HL-60/S4 treated with retinoic acid at 250 ng/mL for 4 days and 3 days (cell line): ENCODE measurements around the gene CYP46A1.
"Not testable (repeated sequence)": the region's sequence is repeated elsewhere in the genome, so short reads cannot be mapped to it uniquely, and the experiment has no call there.

Source experiments
- in situ Hi-C: fragments of 300-500 bp; cut with MboI; formaldehyde crosslinking; loops from 2 replicates; pipeline ENCODE4 v1.7.0; 2022; ENCODE audit warnings: low sequenced_read_pairs

CYP46A1 gene

GRCh38 chr14:99754141-99755067 lies 70.3 kb downstream of the CYP46A1 start:
- in situ Hi-C loops = no loop called here

- in situ Hi-C loops = no loop called here
Measured at GRCh38 chr14:99755068-99755405, 70.9 kb downstream of the CYP46A1 start.

- in situ Hi-C loops = no loop called here
Measured at GRCh38 chr14:99755629-99756603, 71.8 kb downstream of the CYP46A1 start.

- in situ Hi-C loops = no loop called here
Measured at GRCh38 chr14:99756796-99757195, 72.7 kb downstream of the CYP46A1 start.

GRCh38 chr14:99757331-99758070 lies 73.4 kb downstream of the CYP46A1 start:
- in situ Hi-C loops = no loop called here

GRCh38 chr14:99758121-99758821 lies 74.2 kb downstream of the CYP46A1 start:
- in situ Hi-C loops = no loop called here

- in situ Hi-C loops = no loop called here
Measured at GRCh38 chr14:99758872-99759545, 74.9 kb downstream of the CYP46A1 start.

- in situ Hi-C loops = no loop called here
Measured at GRCh38 chr14:99759546-99759925, 75.4 kb downstream of the CYP46A1 start.

- in situ Hi-C loops = no loop called here
Measured at GRCh38 chr14:99760817-99761216, 76.7 kb downstream of the CYP46A1 start.

- in situ Hi-C loops = not testable (repeated sequence)
Measured at GRCh38 chr14:99762911-99763310, 78.8 kb downstream of the CYP46A1 start.

GRCh38 chr14:99763527-99764221 lies 79.6 kb downstream of the CYP46A1 start:
- in situ Hi-C loops = no loop called here

GRCh38 chr14:99764222-99764706 lies 80.2 kb downstream of the CYP46A1 start:
- in situ Hi-C loops = no loop called here

GRCh38 chr14:99768381-99768780 lies 84.3 kb downstream of the CYP46A1 start:
- in situ Hi-C loops = no loop called here

- in situ Hi-C loops = no loop called here
Measured at GRCh38 chr14:99769123-99769522, 85.0 kb downstream of the CYP46A1 start.

- in situ Hi-C loops = no loop called here
Measured at GRCh38 chr14:99769799-99770198, 85.7 kb downstream of the CYP46A1 start.

GRCh38 chr14:99772371-99773283 lies 88.5 kb downstream of the CYP46A1 start:
- in situ Hi-C loops = no loop called here

GRCh38 chr14:99773521-99774497 lies 89.7 kb downstream of the CYP46A1 start:
- in situ Hi-C loops = no loop called here
